Left forelimb (tissue), 1 donor: ENCODE data around the gene CAMK2N2.
"Not testable (repeated sequence)": the region's sequence is repeated elsewhere in the genome, so short reads cannot be mapped to it uniquely, and the experiment has no call there.

Source experiments
- DNase-seq: peaks from one replicate; pipeline ENCODE4 v3.0.0-alpha.2; 2018; ENCODE audit warnings: low spot score

The CAMK2N2 gene

GRCh38 chr3:184272269-184272668, 10.9 kb upstream of the CAMK2N2 start:
- DNase-seq = no peak

GRCh38 chr3:184267249-184267648, 5.9 kb upstream of the CAMK2N2 start:
- not testable (repeated sequence) for DNase-seq

GRCh38 chr3:184262764-184263179, 1.4 kb upstream of the CAMK2N2 start:
- no peak for DNase-seq

GRCh38 chr3:184261854-184262763, 756 bp upstream of the CAMK2N2 start:
- DNase-seq = no peak

GRCh38 chr3:184260724-184261269, 556 bp downstream of the CAMK2N2 start:
- DNase-seq = no peak

GRCh38 chr3:184259878-184260723, 1.3 kb downstream of the CAMK2N2 start:
- DNase-seq = no peak

- no peak for DNase-seq
These were observed 1.9 kb downstream of the CAMK2N2 start for GRCh38 chr3:184259396-184259877.

- DNase-seq = no peak
These were observed 2.4 kb downstream of the CAMK2N2 start for GRCh38 chr3:184258926-184259325.

- DNase-seq = no peak
These were observed 4.1 kb downstream of the CAMK2N2 start for GRCh38 chr3:184257083-184257915.

- no peak for DNase-seq
These were observed 5.9 kb downstream of the CAMK2N2 start for GRCh38 chr3:184255291-184256039.

GRCh38 chr3:184250167-184250828, 11.1 kb downstream of the CAMK2N2 start:
- DNase-seq = no peak

GRCh38 chr3:184249412-184250166, 11.8 kb downstream of the CAMK2N2 start, which contains the start of gene EEF1AKMT4:
EEF1AKMT4 (plus strand) TSS chr3:184249672; CDS start chr3:184249695, 23 bp downstream.
- DNase-seq = peak; percentile 95

GRCh38 chr3:184248454-184249411, 12.6 kb downstream of the CAMK2N2 start, which contains the start of gene ALG3:
ALG3 (minus strand) TSS chr3:184248962; CDS start chr3:184248940, 22 bp downstream.
- peak; percentile 92 for DNase-seq

GRCh38 chr3:184242297-184242685, 19.1 kb downstream of the CAMK2N2 start:
- DNase-seq = no peak

- DNase-seq = no peak
These were observed 19.7 kb downstream of the CAMK2N2 start for GRCh38 chr3:184241447-184242296.

GRCh38 chr3:184241141-184241446, 20.3 kb downstream of the CAMK2N2 start:
- no peak for DNase-seq
